ENCODE results near the gene RGS3. TPM values are rescaled to one million over a fixed set of nuclear protein-coding genes. Genes with fewer than 3 reads are reported as not detected.
A peak's percentile ranks its signal among the peaks of the same experiment; 100 is the strongest.

The RGS3 gene
- total and polyA plus RNA-seq, 11 donors: 93.4 to 214 (median 134) TPM

DNA sequence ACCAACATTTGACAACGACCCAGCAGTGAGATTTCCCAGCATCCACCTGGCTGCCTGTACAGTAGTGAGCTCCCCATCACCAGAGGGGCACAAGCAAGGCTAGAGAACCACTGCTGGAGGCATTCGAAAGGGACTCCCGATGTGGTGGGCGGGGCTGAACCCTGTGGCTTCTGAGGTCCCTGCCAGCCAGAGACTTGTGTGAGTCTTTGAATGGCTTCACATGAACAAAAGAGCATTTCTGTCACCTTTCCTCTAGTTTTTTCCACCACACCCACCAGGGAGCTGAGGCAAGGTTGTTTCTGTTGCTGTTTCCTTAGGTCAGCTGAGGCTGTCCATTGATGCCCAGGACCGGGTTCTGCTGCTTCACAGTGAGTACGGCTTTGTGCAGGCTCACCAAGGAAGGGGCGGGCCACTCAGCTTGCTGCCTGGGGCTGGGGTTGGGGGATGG is 15.7 kb downstream of the RGS3 start:
- no peaks in the 10 kb centered on the region for H3K27me3 ChIP-seq
- H3K9me3 ChIP-seq: no peaks in the 10 kb centered on the region
- no peak for TF ChIP-seq CTCF (IDR thresholded peaks at IDR 0.05)
- no peak for TF ChIP-seq POLR2A (IDR thresholded peaks at IDR 0.05)
- intact Hi-C loops (cut with DNase I): no loop called here
- H3K36me3 ChIP-seq: no peaks in the 10 kb centered on the region
- peaks cover 3 to 55% (median 17%) of the 10 kb centered on the region in 12 donors for H3K4me1 ChIP-seq
- no peak overlapping the region for H3K27ac ChIP-seq
- no peak overlapping the region for H3K4me3 ChIP-seq
- 65 to 76% (median 71%) methylated on average over 6 to 7 of the region's 7 CpGs for WGBS, 4 donors
- DNase-seq: peak in 1 of 5 donors; percentile 18
- no peak for ATAC-seq

DNA sequence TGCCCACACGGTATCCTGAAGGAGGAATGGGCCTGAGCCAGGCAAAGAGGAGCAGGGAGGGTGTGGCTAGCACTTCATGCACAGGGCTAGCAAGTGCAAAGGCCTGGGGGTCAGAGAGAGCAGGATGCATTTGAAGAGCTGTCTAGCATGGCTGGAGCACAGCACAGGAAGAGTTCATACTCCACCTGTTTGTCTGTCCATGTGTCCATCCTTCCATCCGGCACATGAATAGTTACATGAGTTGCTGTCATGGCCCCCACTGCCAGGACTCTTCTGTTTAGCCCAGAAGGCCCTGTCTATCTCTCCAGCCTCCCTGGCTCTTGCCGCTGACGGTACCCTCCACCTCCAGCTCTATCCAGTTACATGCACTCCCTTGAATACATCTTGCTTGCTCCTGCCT is 17.1 kb downstream of the RGS3 start:
- intact Hi-C loops (cut with DNase I): loop anchor here in 1 of 10 donors (5.0 kb wide), 1 partner anchor 52 kb away; no protein-coding TSS in a partner anchor
- Histone ChIP-seq H3K27me3 (no peaks in the 10 kb centered on the region), H3K36me3 (no peaks in the 10 kb centered on the region), H3K27ac (no peak overlapping the region), H3K4me1 (peaks cover 6 to 56% (median 27%) of the 10 kb centered on the region in 12 donors), H3K4me3 (no peak overlapping the region), H3K9me3 (no peaks in the 10 kb centered on the region)
- 93 to 96% (median 94%) methylated on average over 4 of the region's 4 CpGs for WGBS, 4 donors
- no peak for ATAC-seq
- TF ChIP-seq CTCF (IDR thresholded peaks at IDR 0.05) (no peak), POLR2A (IDR thresholded peaks at IDR 0.05) (no peak)
- DNase-seq: peak in 1 of 5 donors; percentile 13

DNA sequence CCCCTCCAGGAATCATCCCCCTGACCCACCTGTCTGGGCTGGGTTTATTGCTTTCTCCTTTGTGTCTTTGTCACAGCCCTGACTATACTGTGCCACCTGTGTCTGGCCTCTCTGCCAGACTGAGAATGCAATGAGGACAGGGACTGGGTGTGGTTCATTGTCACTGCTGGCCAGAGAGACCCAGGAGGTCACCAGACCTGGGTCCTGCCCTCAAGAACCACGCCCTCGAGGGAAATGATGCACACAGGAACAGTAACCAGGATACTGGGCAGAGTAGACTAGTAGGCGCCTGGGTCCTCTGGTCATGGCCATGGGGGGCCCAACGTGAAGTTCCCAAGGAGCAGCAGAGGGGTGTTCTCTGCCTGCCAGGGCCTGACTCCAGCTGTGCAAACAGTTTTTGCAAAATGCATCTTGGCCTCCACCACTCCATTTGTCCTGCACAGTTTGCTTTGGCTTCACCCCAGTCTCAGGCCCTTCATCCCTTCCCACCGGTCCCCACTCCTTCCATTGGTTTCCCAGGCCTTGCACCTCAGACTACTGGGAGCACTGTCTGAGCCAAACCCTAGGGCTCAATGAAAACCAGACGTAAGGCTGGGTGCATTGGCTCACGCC is 17.8 kb downstream of the RGS3 start:
- Histone ChIP-seq H3K27ac (no peak overlapping the region), H3K4me3 (no peak overlapping the region), H3K9me3 (no peaks in the 10 kb centered on the region), H3K27me3 (no peaks in the 10 kb centered on the region), H3K36me3 (peaks cover 0 to 3% (median 0%) of the 10 kb centered on the region in 9 donors), H3K4me1 (peaks cover 9 to 58% (median 28%) of the 10 kb centered on the region in 12 donors)
- TF ChIP-seq CTCF (IDR thresholded peaks at IDR 0.05): no peak
- TF ChIP-seq POLR2A (IDR thresholded peaks at IDR 0.05): no peak
- intact Hi-C loops (cut with DNase I): loop anchor here in 1 of 10 donors (5.0 kb wide), 1 partner anchor 51 kb away; no protein-coding TSS in a partner anchor
- DNase-seq (peak in 1 of 5 donors; percentile 16), ATAC-seq (no peak)
- 82 to 86% (median 85%) methylated on average over 6 to 7 of the region's 7 CpGs for WGBS, 4 donors

GRCh38 chr9:113482341-113482740 is 18.8 kb downstream of the RGS3 start:
- ATAC-seq (no peak), DNase-seq (peak in 1 of 5 donors; percentile 8)
- peaks cover 9 to 56% (median 28%) of the 10 kb centered on the region in 12 donors for H3K4me1 ChIP-seq
- intact Hi-C loops (cut with DNase I): loop anchor here in 1 of 10 donors (5.0 kb wide), 1 partner anchor 50 kb away; no protein-coding TSS in a partner anchor
- no peak overlapping the region for H3K4me3 ChIP-seq
- peak overlapping the region in 1 of 12 donors; percentile 84 for H3K27ac ChIP-seq
- TF ChIP-seq CTCF (IDR thresholded peaks at IDR 0.05) (no peak), POLR2A (IDR thresholded peaks at IDR 0.05) (no peak)
- WGBS, 4 donors: 96 to 98% (median 97%) methylated on average over 10 of the region's 10 CpGs
- H3K9me3 ChIP-seq: no peaks in the 10 kb centered on the region
- H3K27me3 ChIP-seq: no peaks in the 10 kb centered on the region
- H3K36me3 ChIP-seq: peaks cover 0 to 3% (median 0%) of the 10 kb centered on the region in 9 donors
